ENCODE data around the gene ENPEP.
A peak's percentile ranks its signal among the peaks of the same experiment; 100 is the strongest.

The ENPEP gene

DNA sequence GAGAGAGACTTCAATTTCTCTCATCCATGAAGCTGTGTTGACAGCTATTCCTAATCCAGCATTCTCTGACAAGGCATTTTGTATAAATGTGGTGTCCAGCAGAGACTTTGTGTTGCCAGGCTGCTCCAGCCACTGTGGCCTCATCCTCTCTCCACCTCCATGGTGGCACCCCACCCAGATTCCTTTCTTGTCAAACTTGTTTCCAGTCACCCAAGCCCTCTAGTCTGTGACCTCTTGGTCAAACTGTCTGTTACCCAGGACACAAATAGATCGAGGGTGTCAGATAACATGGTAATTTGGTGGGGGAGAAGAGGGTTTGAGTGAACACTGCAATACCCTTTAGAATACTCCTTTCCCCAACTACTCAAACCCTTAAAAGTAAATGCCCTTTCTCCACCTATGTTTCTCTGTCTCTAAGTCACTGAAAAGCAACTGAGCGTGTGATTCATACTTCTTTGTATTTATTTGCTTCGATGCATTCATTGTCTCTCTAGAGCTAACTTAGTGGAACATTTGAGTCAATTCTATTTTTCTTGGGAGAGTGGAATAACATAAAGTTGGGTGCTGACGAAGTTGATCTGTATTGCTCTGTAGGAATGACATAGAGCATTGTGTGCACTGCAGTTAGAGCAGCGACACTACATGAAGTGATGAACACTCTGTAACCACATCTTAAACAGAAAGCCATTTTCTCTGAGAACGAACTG, 133.2 kb downstream of the ENPEP start:
- Histone ChIP-seq H2AK5ac (ENCODE audit: low read length, severe bottlenecking) (no peak overlapping the region), H3K9me3 (ENCODE audit: control insufficient read depth, low read length) (no peaks in the 10 kb centered on the region), H3K4me2 (ENCODE audit: low read length, poor library complexity, severe bottlenecking) (no peak overlapping the region), H3K4me3 (ENCODE audit: insufficient read depth in 1 of 2, low read depth in 1 of 2, low read length in 2 of 2) (no peak overlapping the region), H2BK15ac (ENCODE audit: low read depth, poor library complexity, severe bottlenecking) (no peak overlapping the region), H3K18ac (ENCODE audit: low read depth in 1 of 2, low read length in 2 of 2) (no peak overlapping the region), H3K14ac (ENCODE audit: low read length in 2 of 2) (no peak overlapping the region), H2AFZ (ENCODE audit: low read depth, low read length) (no peak overlapping the region), H3K4ac (ENCODE audit: low read depth in 1 of 2, low read length in 2 of 2) (no peak overlapping the region), H2BK120ac (ENCODE audit: low read depth, low read length) (no peak overlapping the region), H2BK5ac (ENCODE audit: low read depth, low read length, poor library complexity, severe bottlenecking) (no peak overlapping the region), H3K4me1 (ENCODE audit: control insufficient read depth, insufficient read depth, low read depth, low read length) (peaks cover 21% of the 10 kb centered on the region), H3K79me1 (replicated peaks; ENCODE audit: low read length, poor library complexity, severe bottlenecking) (no peaks in the 10 kb centered on the region), H3K27ac (ENCODE audit: low read length, poor library complexity, severe bottlenecking) (no peak overlapping the region), H3K23ac (ENCODE audit: low read length in 2 of 2) (no peak overlapping the region), H4K8ac (ENCODE audit: low read length) (no peak overlapping the region), H4K91ac (ENCODE audit: low read length) (no peak overlapping the region), H3K36me3 (ENCODE audit: control insufficient read depth in 1 of 2, insufficient read depth in 2 of 2, low read depth in 1 of 2, low read length in 2 of 2) (no peaks in the 10 kb centered on the region), H2BK12ac (ENCODE audit: low read length in 2 of 2) (no peak overlapping the region), H3K9ac (ENCODE audit: low read length) (no peak overlapping the region), H3K27me3 (ENCODE audit: control insufficient read depth in 1 of 2, insufficient read depth in 1 of 2, low read length in 2 of 2) (peaks cover 19 to 57% of the 10 kb centered on the region in 2 experiments)
- peak; percentile 52 for DNase-seq
- WGBS, result 73% methylated on average over 5 of the region's 6 CpGs

DNA sequence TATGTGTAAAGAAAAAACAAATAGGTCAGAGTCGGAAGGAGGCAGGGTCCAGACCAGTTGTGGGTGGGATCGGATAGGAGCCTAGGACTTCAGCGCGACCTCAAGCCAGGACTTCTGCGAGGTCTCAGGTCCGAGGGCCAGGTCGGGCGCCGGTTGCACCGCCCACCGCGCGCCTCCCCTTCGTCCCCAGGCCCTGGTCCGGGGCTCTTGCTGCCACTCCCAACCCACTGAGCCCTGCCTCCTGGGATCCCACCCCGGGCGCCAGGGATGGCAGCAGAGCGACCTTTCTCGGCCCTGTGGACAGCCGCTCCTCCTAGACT, 134.6 kb downstream of the ENPEP start:
- Histone ChIP-seq H2BK120ac (ENCODE audit: low read depth, low read length) (no peak overlapping the region), H3K4me1 (ENCODE audit: control insufficient read depth, insufficient read depth, low read depth, low read length) (peaks cover 26% of the 10 kb centered on the region), H2AK5ac (ENCODE audit: low read length, severe bottlenecking) (no peak overlapping the region), H3K4me2 (ENCODE audit: low read length, poor library complexity, severe bottlenecking) (no peak overlapping the region), H2BK12ac (ENCODE audit: low read length in 2 of 2) (no peak overlapping the region), H3K79me1 (replicated peaks; ENCODE audit: low read length, poor library complexity, severe bottlenecking) (no peaks in the 10 kb centered on the region), H3K4me3 (ENCODE audit: insufficient read depth in 1 of 2, low read depth in 1 of 2, low read length in 2 of 2) (no peak overlapping the region), H3K18ac (ENCODE audit: low read depth in 1 of 2, low read length in 2 of 2) (no peak overlapping the region), H3K36me3 (ENCODE audit: control insufficient read depth in 1 of 2, insufficient read depth in 2 of 2, low read depth in 1 of 2, low read length in 2 of 2) (no peaks in the 10 kb centered on the region), H3K4ac (ENCODE audit: low read depth in 1 of 2, low read length in 2 of 2) (no peak overlapping the region), H3K9me3 (ENCODE audit: control insufficient read depth, low read length) (no peaks in the 10 kb centered on the region), H3K27ac (ENCODE audit: low read length, poor library complexity, severe bottlenecking) (no peak overlapping the region), H3K23ac (ENCODE audit: low read length in 2 of 2) (no peak overlapping the region), H4K91ac (ENCODE audit: low read length) (no peak overlapping the region), H3K14ac (ENCODE audit: low read length in 2 of 2) (no peak overlapping the region), H2BK5ac (ENCODE audit: low read depth, low read length, poor library complexity, severe bottlenecking) (no peak overlapping the region), H2BK15ac (ENCODE audit: low read depth, poor library complexity, severe bottlenecking) (no peak overlapping the region), H3K27me3 (ENCODE audit: control insufficient read depth in 1 of 2, insufficient read depth in 1 of 2, low read length in 2 of 2) (peaks cover 33 to 71% of the 10 kb centered on the region in 2 experiments), H4K8ac (ENCODE audit: low read length) (no peak overlapping the region), H2AFZ (ENCODE audit: low read depth, low read length) (no peak overlapping the region), H3K9ac (ENCODE audit: low read length) (no peak overlapping the region)
- WGBS, result 71% methylated on average over 17 of the region's 20 CpGs
- DNase-seq, result no peak

DNA sequence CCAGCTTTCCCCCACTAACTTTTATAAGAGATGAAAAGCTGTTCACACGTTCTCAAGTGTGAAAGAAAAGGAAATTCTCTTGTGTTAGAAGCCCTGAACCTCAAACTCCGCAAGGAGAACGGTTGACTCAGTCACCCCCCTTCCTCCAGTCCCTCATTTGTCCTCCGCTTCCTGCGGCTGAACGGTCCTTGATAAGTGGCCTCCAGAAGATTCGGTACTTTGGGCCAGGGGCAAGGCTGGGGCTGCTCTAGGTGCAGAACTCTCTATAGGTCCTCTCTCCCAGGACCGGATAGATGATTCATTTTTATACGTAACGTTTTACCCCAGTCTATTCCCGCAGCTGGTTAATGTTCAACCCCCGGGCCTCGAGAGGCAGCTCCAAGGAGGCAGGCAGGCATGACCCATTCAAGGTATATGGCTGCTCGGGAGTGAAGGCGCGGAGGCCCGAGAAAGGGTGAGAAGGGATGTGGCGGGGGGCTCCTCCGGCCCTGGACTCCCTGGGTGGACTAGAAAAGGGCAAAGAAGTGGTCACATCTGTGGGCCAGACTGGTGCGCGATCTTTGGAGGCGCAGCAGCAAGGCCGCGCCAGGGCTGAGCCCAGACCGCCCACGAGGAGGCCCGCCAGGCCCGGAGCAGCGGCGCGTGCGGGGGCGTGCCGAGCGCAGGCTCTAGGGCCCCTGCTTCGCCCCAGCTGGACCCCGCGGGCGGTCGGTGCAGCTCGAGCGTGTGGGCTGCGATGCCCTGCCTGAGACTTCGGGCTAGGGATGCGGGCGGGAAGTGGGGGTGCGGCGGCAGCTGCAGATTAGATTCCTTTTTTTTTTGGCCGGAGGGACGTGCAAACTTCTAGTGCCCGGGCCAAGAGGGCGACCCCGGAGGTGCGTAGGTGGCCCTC, 135.2 kb downstream of the ENPEP start:
- Histone ChIP-seq H2BK120ac (ENCODE audit: low read depth, low read length) (peak overlapping the region; percentile 74), H2BK12ac (ENCODE audit: low read length in 2 of 2) (no peak overlapping the region), H2BK5ac (ENCODE audit: low read depth, low read length, poor library complexity, severe bottlenecking) (no peak overlapping the region), H4K91ac (ENCODE audit: low read length) (no peak overlapping the region), H3K27me3 (ENCODE audit: control insufficient read depth in 1 of 2, insufficient read depth in 1 of 2, low read length in 2 of 2) (peaks cover 39 to 77% of the 10 kb centered on the region in 2 experiments), H3K9me3 (ENCODE audit: control insufficient read depth, low read length) (no peaks in the 10 kb centered on the region), H3K14ac (ENCODE audit: low read length in 2 of 2) (no peak overlapping the region), H3K27ac (ENCODE audit: low read length, poor library complexity, severe bottlenecking) (no peak overlapping the region), H3K18ac (ENCODE audit: low read depth in 1 of 2, low read length in 2 of 2) (no peak overlapping the region), H3K4me3 (ENCODE audit: insufficient read depth in 1 of 2, low read depth in 1 of 2, low read length in 2 of 2) (peak overlapping the region in 1 of 2 experiments; percentile 73), H3K36me3 (ENCODE audit: control insufficient read depth in 1 of 2, insufficient read depth in 2 of 2, low read depth in 1 of 2, low read length in 2 of 2) (no peaks in the 10 kb centered on the region), H2AK5ac (ENCODE audit: low read length, severe bottlenecking) (no peak overlapping the region), H3K4me1 (ENCODE audit: control insufficient read depth, insufficient read depth, low read depth, low read length) (peaks cover 27% of the 10 kb centered on the region), H3K4me2 (ENCODE audit: low read length, poor library complexity, severe bottlenecking) (peak overlapping the region; percentile 19), H3K9ac (ENCODE audit: low read length) (no peak overlapping the region), H3K23ac (ENCODE audit: low read length in 2 of 2) (peak overlapping the region in 1 of 2 experiments; percentile 53), H2BK15ac (ENCODE audit: low read depth, poor library complexity, severe bottlenecking) (peak overlapping the region; percentile 78), H4K8ac (ENCODE audit: low read length) (peak overlapping the region; percentile 31), H3K79me1 (replicated peaks; ENCODE audit: low read length, poor library complexity, severe bottlenecking) (no peaks in the 10 kb centered on the region), H2AFZ (ENCODE audit: low read depth, low read length) (no peak overlapping the region), H3K4ac (ENCODE audit: low read depth in 1 of 2, low read length in 2 of 2) (peak overlapping the region in 1 of 2 experiments; percentile 44)
- WGBS, result 77% methylated on average over 53 of the region's 54 CpGs
- no peak for DNase-seq

DNA sequence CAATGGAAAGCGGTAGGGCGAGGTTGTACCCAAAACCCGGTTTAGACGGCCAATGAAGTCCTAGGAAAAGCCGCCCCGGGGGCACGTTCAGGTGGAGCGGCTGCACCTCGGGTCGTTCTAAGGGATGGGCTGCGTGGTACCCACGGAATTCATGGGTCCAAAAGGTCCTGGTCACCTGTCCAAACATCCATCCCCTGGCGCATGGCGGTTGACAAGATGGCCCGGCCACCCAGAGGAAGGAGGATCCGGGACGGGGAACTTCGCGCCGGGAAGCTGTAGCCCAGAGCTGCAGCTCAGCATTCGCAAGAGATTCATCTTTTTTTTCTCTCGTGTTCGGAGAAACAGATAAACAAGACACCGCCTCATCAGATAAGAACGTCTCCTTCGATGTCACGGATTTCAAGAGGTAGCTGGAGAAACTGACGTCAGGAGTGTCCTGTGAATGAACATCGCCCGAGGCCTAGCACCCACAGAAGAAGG, 136.1 kb downstream of the ENPEP start:
- H2BK15ac ChIP-seq (ENCODE audit: low read depth, poor library complexity, severe bottlenecking), result no peak overlapping the region
- no peak overlapping the region for H2AK5ac ChIP-seq (ENCODE audit: low read length, severe bottlenecking)
- H3K23ac ChIP-seq (ENCODE audit: low read length in 2 of 2), result no peak overlapping the region
- no peak overlapping the region for H3K27ac ChIP-seq (ENCODE audit: low read length, poor library complexity, severe bottlenecking)
- H3K27me3 ChIP-seq (ENCODE audit: control insufficient read depth in 1 of 2, insufficient read depth in 1 of 2, low read length in 2 of 2), result peaks cover 45 to 81% of the 10 kb centered on the region in 2 experiments
- peak overlapping the region in 1 of 2 experiments; percentile 73 for H3K4me3 ChIP-seq (ENCODE audit: insufficient read depth in 1 of 2, low read depth in 1 of 2, low read length in 2 of 2)
- peak overlapping the region; percentile 87 for H4K8ac ChIP-seq (ENCODE audit: low read length)
- peaks cover 27% of the 10 kb centered on the region for H3K4me1 ChIP-seq (ENCODE audit: control insufficient read depth, insufficient read depth, low read depth, low read length)
- H3K36me3 ChIP-seq (ENCODE audit: control insufficient read depth in 1 of 2, insufficient read depth in 2 of 2, low read depth in 1 of 2, low read length in 2 of 2), result no peaks in the 10 kb centered on the region
- no peak overlapping the region for H3K14ac ChIP-seq (ENCODE audit: low read length in 2 of 2)
- no peak overlapping the region for H3K18ac ChIP-seq (ENCODE audit: low read depth in 1 of 2, low read length in 2 of 2)
- peak overlapping the region in 1 of 2 experiments; percentile 44 for H3K4ac ChIP-seq (ENCODE audit: low read depth in 1 of 2, low read length in 2 of 2)
- no peaks in the 10 kb centered on the region for H3K79me1 ChIP-seq (replicated peaks; ENCODE audit: low read length, poor library complexity, severe bottlenecking)
- H2BK5ac ChIP-seq (ENCODE audit: low read depth, low read length, poor library complexity, severe bottlenecking), result no peak overlapping the region
- H3K4me2 ChIP-seq (ENCODE audit: low read length, poor library complexity, severe bottlenecking), result no peak overlapping the region
- H3K9ac ChIP-seq (ENCODE audit: low read length), result no peak overlapping the region
- peak; percentile 52 for DNase-seq
- H4K91ac ChIP-seq (ENCODE audit: low read length), result no peak overlapping the region
- no peaks in the 10 kb centered on the region for H3K9me3 ChIP-seq (ENCODE audit: control insufficient read depth, low read length)
- no peak overlapping the region for H2BK120ac ChIP-seq (ENCODE audit: low read depth, low read length)
- 79% methylated on average over 28 of the region's 30 CpGs for WGBS
- no peak overlapping the region for H2AFZ ChIP-seq (ENCODE audit: low read depth, low read length)
- no peak overlapping the region for H2BK12ac ChIP-seq (ENCODE audit: low read length in 2 of 2)

All from mesenchymal stem cell (in vitro differentiated cells and primary cell).